ENCODE data around the gene ANKRD13B.

The ANKRD13B gene

DNA sequence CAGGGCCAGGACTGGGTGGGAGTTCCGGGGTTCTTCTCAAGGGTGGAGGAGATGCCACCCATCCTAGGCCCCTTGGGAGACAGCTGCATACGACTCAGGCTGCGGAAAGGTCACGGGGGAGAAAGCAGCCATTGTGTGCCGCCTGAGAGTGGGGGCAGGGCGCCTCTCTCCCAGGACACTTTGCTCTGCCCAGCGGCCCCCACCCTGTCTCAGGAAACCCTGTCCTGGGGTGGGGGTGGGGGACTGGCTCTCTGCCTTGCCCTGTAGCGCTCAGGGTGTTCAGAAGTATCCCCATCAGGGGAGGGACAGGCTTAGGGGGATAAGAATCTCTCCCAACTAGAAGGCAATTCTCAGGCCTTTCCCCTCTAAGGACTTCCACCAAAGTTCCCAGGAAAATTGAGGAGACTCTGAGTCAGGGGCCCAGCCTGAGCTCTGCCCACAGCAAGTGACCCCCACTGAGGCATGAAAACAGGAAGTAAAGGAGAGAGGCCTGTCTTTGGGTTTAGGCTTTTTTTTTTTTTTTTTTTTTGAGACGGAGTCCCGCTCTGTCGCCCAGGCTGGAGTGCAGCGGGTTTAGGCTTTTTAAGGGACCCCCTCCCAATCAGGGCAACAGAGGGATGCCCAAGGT lies 8.4 kb upstream of the ANKRD13B start:
- peak overlapping the region; percentile 99 for H3K27ac ChIP-seq
- no peak for DNase-seq (ENCODE audit: low spot score)
- ChIA-PET POLR2A (ENCODE audit: low non-redundant PET) (no interaction called here), CTCF (interaction anchor here (1.6 kb wide), 1 partner anchor 10 kb away, joined by 5 read pairs; no protein-coding TSS in a partner anchor)
- TF ChIP-seq, protein P1, sequence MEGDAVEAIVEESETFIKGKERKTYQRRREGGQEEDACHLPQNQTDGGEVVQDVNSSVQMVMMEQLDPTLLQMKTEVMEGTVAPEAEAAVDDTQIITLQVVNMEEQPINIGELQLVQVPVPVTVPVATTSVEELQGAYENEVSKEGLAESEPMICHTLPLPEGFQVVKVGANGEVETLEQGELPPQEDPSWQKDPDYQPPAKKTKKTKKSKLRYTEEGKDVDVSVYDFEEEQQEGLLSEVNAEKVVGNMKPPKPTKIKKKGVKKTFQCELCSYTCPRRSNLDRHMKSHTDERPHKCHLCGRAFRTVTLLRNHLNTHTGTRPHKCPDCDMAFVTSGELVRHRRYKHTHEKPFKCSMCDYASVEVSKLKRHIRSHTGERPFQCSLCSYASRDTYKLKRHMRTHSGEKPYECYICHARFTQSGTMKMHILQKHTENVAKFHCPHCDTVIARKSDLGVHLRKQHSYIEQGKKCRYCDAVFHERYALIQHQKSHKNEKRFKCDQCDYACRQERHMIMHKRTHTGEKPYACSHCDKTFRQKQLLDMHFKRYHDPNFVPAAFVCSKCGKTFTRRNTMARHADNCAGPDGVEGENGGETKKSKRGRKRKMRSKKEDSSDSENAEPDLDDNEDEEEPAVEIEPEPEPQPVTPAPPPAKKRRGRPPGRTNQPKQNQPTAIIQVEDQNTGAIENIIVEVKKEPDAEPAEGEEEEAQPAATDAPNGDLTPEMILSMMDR (conservative IDR thresholded peaks at IDR 0.05; ENCODE audit: low read depth), result no peak

DNA sequence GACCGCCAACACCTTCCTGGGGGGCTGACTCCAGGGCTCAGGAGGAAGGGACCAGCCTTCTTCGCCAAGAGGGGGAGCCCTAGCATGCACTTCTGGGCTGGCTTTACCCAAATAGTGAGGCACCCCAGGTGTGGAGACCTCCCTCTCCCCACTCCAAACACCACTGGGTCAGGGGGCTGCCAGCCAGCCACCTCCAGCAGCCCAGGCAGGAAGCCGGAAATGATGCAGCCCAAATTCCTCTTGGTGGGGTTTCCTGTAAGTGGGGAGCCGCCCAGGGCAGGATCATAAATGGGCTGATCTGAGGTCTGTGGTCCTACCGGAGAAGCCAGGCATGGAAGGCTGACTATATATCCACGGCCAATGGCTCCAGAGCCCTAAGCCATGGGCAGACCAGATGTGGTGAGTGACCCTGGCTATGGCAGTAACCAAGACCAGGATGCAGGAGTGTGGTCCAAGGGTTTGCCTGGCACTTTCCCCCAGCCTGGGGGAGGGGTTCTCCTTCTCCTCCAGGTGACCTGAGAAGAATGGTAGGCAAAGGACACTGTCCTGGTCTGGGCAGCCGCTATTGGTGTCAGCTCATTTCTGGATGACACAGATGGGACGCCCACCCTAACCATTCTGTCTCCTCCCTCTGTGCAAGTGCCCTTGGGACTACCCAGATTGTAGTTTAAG lies 7.7 kb upstream of the ANKRD13B start:
- no peak for DNase-seq (ENCODE audit: low spot score)
- POLR2A ChIA-PET (ENCODE audit: low non-redundant PET), result no interaction called here
- CTCF ChIA-PET, result interaction anchor here (0.6 kb wide), 1 partner anchor 19 kb away, joined by 3 read pairs; no protein-coding TSS in a partner anchor
- H3K27ac ChIP-seq, result peak overlapping the region; percentile 99
- TF ChIP-seq, protein P1 (conservative IDR thresholded peaks at IDR 0.05; ENCODE audit: low read depth), result no peak

DNA sequence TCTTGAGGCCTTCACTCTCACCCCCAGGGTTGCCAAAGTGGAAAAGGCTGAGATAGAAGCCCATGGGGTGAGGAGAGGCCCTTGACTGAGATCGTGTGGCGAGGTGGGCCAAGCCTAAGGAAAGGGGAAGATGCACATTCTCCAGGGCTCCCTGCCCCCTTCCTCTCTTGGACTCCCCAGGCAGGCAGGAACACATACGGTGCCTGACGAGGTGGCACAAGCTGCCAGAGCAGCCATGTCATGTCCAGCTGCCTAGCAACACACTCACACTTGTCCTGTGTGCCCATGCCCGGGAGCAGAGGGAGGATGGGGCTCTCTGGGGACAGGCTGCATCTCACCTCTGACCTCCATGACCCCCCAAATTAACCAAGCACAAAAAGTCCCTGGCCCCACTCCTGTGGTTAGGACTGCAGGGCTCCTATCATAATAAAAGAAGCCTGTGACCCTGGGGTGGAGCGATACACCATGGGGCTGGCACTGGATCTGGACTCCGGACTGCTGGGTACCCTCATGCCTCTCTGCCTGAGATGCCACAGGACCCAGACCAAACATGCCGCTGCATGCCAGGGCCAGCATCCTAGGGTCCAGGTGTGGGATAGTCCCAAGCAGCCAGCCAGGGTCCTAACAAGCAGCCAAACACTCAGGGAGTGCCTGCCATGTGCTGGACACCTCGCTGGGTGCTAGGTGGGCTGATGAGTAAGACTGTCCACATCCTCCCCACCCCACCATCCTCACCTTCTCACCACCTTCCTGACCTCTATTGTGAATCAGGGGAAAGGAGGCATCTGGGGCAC lies 6.1 kb upstream of the ANKRD13B start:
- H3K27ac ChIP-seq, result peak overlapping the region; percentile 99
- TF ChIP-seq, protein P1 (conservative IDR thresholded peaks at IDR 0.05; ENCODE audit: low read depth), result no peak
- POLR2A ChIA-PET (ENCODE audit: low non-redundant PET), result interaction anchor here (0.7 kb wide), 1 partner anchor 198 kb away, joined by 3 read pairs; no protein-coding TSS in a partner anchor
- DNase-seq (ENCODE audit: low spot score), result no peak
- CTCF ChIA-PET, result no interaction called here

DNA sequence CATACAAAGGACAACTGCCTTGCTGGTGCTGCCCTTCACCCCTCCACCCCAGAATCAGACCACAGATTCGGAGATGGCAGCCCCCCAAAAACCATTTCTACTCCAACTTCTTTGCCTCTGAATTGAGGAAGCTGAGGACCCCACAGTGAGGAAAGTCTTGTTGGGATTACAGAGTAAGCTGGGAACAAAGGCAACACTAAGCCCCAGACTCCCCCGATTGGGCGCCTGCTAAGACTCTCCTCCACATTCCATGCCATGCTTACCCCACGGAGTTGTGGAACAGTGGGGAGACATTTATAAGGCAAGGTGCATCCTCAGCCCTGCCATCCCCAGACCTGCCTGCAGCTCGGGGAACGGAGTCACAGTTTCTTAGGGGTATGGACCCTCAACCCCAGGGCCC lies 5.3 kb upstream of the ANKRD13B start:
- DNase-seq (ENCODE audit: low spot score), result no peak
- TF ChIP-seq, protein P1 (conservative IDR thresholded peaks at IDR 0.05; ENCODE audit: low read depth), result no peak
- POLR2A ChIA-PET (ENCODE audit: low non-redundant PET), result no interaction called here
- H3K27ac ChIP-seq, result peak overlapping the region; percentile 99
- CTCF ChIA-PET, result no interaction called here

- ChIA-PET POLR2A (ENCODE audit: low non-redundant PET) (no interaction called here), CTCF (interaction anchor here (0.7 to 1.0 kb wide), 3 partner anchors 20 to 622 kb away, joined by 3 read pairs; no protein-coding TSS in a partner anchor)
- TF ChIP-seq, protein P1 (conservative IDR thresholded peaks at IDR 0.05; ENCODE audit: low read depth), result no peak
- no peak for DNase-seq (ENCODE audit: low spot score)
- H3K27ac ChIP-seq, result peak overlapping the region; percentile 99
Measured at GRCh38 chr17:29588017-29588561, 4.8 kb upstream of the ANKRD13B start.
